Stimulated activated CD8-positive, alpha-beta memory T cell treated with anti-CD3 and anti-CD28 coated beads, Interleukin-15, amount 100 ng/mL, for 1 hour (primary cell): ENCODE data around the gene MYL5.

Experiments
- DNase-seq: peaks from one replicate; pipeline ENCODE4 v3.0.0-alpha.2; 2020; ENCODE audit warnings: low read depth

MYL5 gene

GRCh38 chr4:675036-675882 lies 917 bp downstream of the MYL5 start:
- no peak for DNase-seq

- no peak for DNase-seq
These were observed 1.9 kb downstream of the MYL5 start for GRCh38 chr4:675980-676870.

- DNase-seq: no peak
These were observed 2.5 kb downstream of the MYL5 start for GRCh38 chr4:676871-677235.

- no peak for DNase-seq
These were observed 3.3 kb downstream of the MYL5 start for GRCh38 chr4:677431-678293.

GRCh38 chr4:678331-679103 lies 4.2 kb downstream of the MYL5 start:
- DNase-seq: no peak

- no peak for DNase-seq
These were observed 4.8 kb downstream of the MYL5 start for GRCh38 chr4:679104-679481.

- DNase-seq: no peak
These were observed 5.3 kb downstream of the MYL5 start for GRCh38 chr4:679629-680028.

GRCh38 chr4:680091-680490 lies 5.7 kb downstream of the MYL5 start:
- DNase-seq: no peak

- no peak for DNase-seq
These were observed 6.2 kb downstream of the MYL5 start for GRCh38 chr4:680551-680927.

GRCh38 chr4:680928-681645 lies 6.7 kb downstream of the MYL5 start:
- DNase-seq: no peak

- DNase-seq: no peak
These were observed 7.6 kb downstream of the MYL5 start for GRCh38 chr4:681736-682451.

GRCh38 chr4:682490-683172 lies 8.3 kb downstream of the MYL5 start:
- DNase-seq: no peak

GRCh38 chr4:683247-683897 lies 9.0 kb downstream of the MYL5 start:
- no peak for DNase-seq

- DNase-seq: no peak
These were observed 9.8 kb downstream of the MYL5 start for GRCh38 chr4:683982-684622.

- DNase-seq: no peak
These were observed 10.4 kb downstream of the MYL5 start for GRCh38 chr4:684623-685327.

GRCh38 chr4:685679-686412 lies 11.5 kb downstream of the MYL5 start:
- no peak for DNase-seq

GRCh38 chr4:686413-687040 lies 12.2 kb downstream of the MYL5 start:
- no peak for DNase-seq
